ENCODE results near the gene PLA2G4A.

DNA sequence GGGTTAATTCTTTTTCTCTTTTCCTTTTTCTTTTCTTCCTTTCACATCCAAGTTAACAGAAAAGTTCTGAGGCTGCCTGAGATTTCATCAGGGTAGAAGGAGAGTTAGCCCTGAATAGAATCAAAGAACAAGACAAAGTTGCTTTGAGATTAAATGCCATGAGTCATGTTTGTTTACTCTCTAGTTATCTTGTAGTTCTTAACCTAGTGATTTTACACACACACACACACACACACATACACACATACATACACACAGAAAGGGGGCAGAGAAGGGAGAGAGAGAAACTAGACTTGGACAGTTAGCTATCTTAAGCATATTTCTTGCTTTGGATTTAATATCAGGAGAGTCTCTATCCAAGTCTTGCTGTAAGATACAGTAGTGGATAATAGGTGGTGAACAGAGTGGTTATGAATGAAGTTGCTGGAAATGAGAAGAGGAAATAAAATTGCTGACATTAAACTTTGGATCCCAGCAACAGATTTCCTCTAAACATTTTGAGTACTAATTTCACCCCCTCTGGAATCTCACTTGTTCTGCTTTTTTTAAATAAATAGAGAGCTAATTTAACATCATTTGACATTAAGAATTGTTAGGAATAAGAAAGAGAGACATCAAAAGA is 19.9 kb downstream of the PLA2G4A start:
- TF ChIP-seq POLR2A (IDR thresholded peaks at IDR 0.05), result no peak
- no peak for TF ChIP-seq CTCF (IDR thresholded peaks at IDR 0.05)

All from adrenal gland (tissue), 5 donors.